ENCODE data around the gene MYO1H.

Gene MYO1H

DNA sequence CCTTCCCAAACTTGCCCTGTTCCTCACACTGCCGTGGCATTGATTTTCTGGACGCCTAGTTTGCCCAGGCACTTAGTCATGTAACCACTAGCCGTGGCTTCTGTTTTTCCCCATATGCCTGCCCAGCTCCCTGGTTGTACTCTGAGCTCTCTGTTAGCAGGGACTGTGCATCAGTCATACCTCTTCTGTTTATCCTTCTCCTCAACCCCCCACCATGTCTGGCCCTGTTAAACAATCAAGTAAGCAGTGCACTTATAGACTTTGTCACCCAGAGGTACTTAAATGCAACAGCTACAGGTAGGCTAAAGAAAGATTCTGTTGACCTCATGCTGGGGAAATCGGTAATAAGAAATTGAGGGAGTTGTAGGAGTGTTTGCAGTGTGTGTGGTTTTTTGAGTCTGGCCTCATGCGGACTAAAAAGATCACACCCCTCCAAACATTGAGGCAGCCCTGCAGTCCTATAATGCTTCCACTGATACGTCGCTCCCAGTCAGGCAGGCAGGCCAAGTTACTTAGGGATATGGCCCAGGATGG, 146.7 kb downstream of the MYO1H start:
- peaks cover 86% of the 10 kb centered on the region for H3K36me3 ChIP-seq (ENCODE audit: insufficient read depth, insufficient read length, low read length)

DNA sequence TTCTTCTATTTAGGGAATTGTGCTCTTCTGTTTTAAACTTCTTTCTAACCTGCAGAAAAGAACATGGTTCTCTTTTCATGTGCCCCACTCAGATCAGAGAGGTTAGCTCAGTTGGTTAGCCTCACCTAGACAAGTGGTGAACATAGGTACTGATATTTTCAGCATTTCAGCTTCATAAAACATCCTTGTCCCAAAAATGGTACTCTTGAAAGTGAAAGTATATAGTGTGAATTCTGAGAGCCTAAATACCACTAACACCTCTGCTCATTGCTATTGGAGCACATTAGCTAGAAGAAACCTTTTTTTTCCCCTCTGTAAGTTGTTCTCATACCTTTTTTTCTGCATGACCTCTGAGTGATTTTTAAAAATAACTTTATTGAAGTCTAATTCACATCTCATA, 147.3 kb downstream of the MYO1H start:
- Histone ChIP-seq H3K27me3 (ENCODE audit: insufficient read depth, insufficient read length) (no peaks in the 10 kb centered on the region), H3K9me3 (ENCODE audit: insufficient read depth, low read length) (peaks cover 7% of the 10 kb centered on the region; the same call in 1 of the 2 replicates), H3K9ac (ENCODE audit: insufficient read length, low read depth) (no peak overlapping the region), H3K36me3 (ENCODE audit: insufficient read depth, insufficient read length, low read length) (peaks cover 86% of the 10 kb centered on the region), H3K4me3 (ENCODE audit: insufficient read length, low read depth) (no peak overlapping the region), H3K4me1 (ENCODE audit: insufficient read depth, insufficient read length) (no peaks in the 10 kb centered on the region)
- no peak for DNase-seq (ENCODE audit: low read depth, low spot score)
- TF ChIP-seq YY1 (IDR thresholded peaks at IDR 0.05; ENCODE audit: insufficient read depth, insufficient read length) (no peak), SUZ12 (IDR thresholded peaks at IDR 0.05; ENCODE audit: extremely low read depth, insufficient read depth, insufficient read length) (no peak), ZNF274 (IDR thresholded peaks at IDR 0.05; ENCODE audit: low read depth, low read length) (no peak)

More for the DNA sequence above, 146.7 kb downstream of the MYO1H start:
- Histone ChIP-seq H3K27me3 (ENCODE audit: insufficient read depth, insufficient read length) (no peaks in the 10 kb centered on the region), H3K4me3 (ENCODE audit: insufficient read length, low read depth) (no peak overlapping the region), H3K4me1 (ENCODE audit: insufficient read depth, insufficient read length) (no peaks in the 10 kb centered on the region), H3K9ac (ENCODE audit: insufficient read length, low read depth) (no peak overlapping the region), H3K9me3 (ENCODE audit: insufficient read depth, low read length) (peaks cover 7% of the 10 kb centered on the region; the same call in 1 of the 2 replicates)
- DNase-seq (ENCODE audit: low read depth, low spot score), result no peak
- TF ChIP-seq ZNF274 (IDR thresholded peaks at IDR 0.05; ENCODE audit: low read depth, low read length) (no peak), YY1 (IDR thresholded peaks at IDR 0.05; ENCODE audit: insufficient read depth, insufficient read length) (no peak), SUZ12 (IDR thresholded peaks at IDR 0.05; ENCODE audit: extremely low read depth, insufficient read depth, insufficient read length) (no peak)

DNA sequence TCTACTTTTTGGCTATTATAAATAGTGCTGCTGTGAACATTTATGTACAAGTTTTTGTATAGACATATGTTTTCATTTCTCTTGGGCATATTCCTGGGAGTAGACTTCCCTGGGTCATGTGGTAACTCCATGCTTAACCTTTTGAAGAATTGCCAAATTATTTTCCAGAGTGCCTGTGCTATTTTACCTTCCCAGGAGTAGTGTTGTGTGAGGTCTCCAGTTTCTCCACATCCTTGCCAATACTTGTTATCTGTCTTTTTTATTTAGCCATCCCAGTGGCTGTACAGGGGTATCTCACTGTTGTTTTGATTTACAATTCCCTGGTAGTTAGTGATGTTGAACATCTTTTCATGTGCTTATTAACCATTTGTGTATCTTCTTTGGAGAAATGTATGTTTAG, 148.6 kb downstream of the MYO1H start:
- Histone ChIP-seq H3K36me3 (ENCODE audit: insufficient read depth, insufficient read length, low read length) (peaks cover 86% of the 10 kb centered on the region), H3K4me1 (ENCODE audit: insufficient read depth, insufficient read length) (no peaks in the 10 kb centered on the region), H3K27me3 (ENCODE audit: insufficient read depth, insufficient read length) (no peaks in the 10 kb centered on the region), H3K9me3 (ENCODE audit: insufficient read depth, low read length) (peaks cover 7% of the 10 kb centered on the region; the same call in 1 of the 2 replicates), H3K9ac (ENCODE audit: insufficient read length, low read depth) (no peak overlapping the region), H3K4me3 (ENCODE audit: insufficient read length, low read depth) (no peak overlapping the region)
- TF ChIP-seq YY1 (IDR thresholded peaks at IDR 0.05; ENCODE audit: insufficient read depth, insufficient read length) (no peak), SUZ12 (IDR thresholded peaks at IDR 0.05; ENCODE audit: extremely low read depth, insufficient read depth, insufficient read length) (no peak), ZNF274 (IDR thresholded peaks at IDR 0.05; ENCODE audit: low read depth, low read length) (no peak)
- DNase-seq (ENCODE audit: low read depth, low spot score), result no peak

DNA sequence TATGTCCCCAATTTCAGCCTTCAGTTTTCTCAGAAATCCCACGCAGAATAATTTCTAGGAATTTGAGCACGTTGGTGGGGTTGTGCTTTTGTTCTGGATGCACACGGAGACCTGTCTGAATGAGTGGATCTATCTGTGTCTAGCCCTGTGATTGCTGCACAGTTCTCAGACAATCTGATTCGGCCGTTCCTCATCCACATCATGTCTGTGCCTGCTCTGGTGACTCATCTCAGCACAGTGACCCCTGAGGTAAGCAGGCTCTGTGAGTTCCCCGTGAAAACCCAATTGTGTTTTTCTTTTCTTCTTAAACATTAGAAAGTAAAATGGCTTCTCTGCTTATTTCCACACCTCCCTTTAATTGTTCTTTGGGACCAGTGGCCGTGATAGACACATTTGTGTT, 150.0 kb downstream of the MYO1H start:
- H3K36me3 ChIP-seq (ENCODE audit: insufficient read depth, insufficient read length, low read length), result peaks cover 86% of the 10 kb centered on the region
- no peaks in the 10 kb centered on the region for H3K4me1 ChIP-seq (ENCODE audit: insufficient read depth, insufficient read length)
- no peak for DNase-seq (ENCODE audit: low read depth, low spot score)
- H3K4me3 ChIP-seq (ENCODE audit: insufficient read length, low read depth), result no peak overlapping the region
- no peak overlapping the region for H3K9ac ChIP-seq (ENCODE audit: insufficient read length, low read depth)
- no peaks in the 10 kb centered on the region for H3K27me3 ChIP-seq (ENCODE audit: insufficient read depth, insufficient read length)
- TF ChIP-seq SUZ12 (IDR thresholded peaks at IDR 0.05; ENCODE audit: extremely low read depth, insufficient read depth, insufficient read length) (no peak), YY1 (IDR thresholded peaks at IDR 0.05; ENCODE audit: insufficient read depth, insufficient read length) (no peak), ZNF274 (IDR thresholded peaks at IDR 0.05; ENCODE audit: low read depth, low read length) (no peak)
- H3K9me3 ChIP-seq (ENCODE audit: insufficient read depth, low read length), result peaks cover 7% of the 10 kb centered on the region; the same call in 1 of the 2 replicates

Data from NT2/D1 (cell line).